Endometrial microvascular endothelial cells (primary cell): Measurements from ENCODE around the gene BEST1. TPM values are rescaled to one million over a fixed set of nuclear protein-coding genes. Genes with fewer than 3 reads are reported as not detected.
"Not testable (repeated sequence)": the region's sequence is repeated elsewhere in the genome, so short reads cannot be mapped to it uniquely, and the experiment has no call there.

Experiments used
- in situ Hi-C: cut with HindIII; loops from 2 replicates; pipeline ENCODE4 v1.10.0; 2017; ENCODE audit warnings: low sequenced_read_pairs, low pct_unique_long_range_greater_than_20kb; ENCODE audit errors: inconsistent ontology term
- total RNA-seq: library from RNA; depleted of rRNA; stranded (reverse); fragments of >200 nt; gene quantifications from one replicate; pipeline ENCODE4 v1.2.3, GENCODE V29; 2015; ENCODE audit errors: inconsistent ontology term

Gene BEST1
- total RNA-seq, 1 donor from 2014 or later: under 0.01 TPM

DNA sequence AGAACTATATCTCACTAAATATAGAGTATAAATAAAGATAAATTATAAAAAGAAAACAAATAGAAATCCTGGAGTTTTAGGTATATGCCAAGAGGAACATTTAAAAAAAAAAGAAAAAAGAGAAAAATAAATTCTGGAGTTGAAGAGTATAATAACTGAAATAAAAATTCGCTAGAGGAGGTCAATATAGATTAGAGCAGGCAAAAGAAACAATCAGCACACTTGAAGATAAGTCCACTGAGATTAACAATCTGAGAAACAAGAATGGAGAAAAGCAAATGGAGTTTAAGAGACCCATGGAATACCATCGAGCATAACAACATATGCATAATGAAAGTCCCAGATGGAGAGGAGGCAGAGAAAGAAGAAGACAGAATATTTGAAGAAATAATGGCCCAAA lies 14.3 kb upstream of the BEST1 start:
- in situ Hi-C loops: no loop called here

DNA sequence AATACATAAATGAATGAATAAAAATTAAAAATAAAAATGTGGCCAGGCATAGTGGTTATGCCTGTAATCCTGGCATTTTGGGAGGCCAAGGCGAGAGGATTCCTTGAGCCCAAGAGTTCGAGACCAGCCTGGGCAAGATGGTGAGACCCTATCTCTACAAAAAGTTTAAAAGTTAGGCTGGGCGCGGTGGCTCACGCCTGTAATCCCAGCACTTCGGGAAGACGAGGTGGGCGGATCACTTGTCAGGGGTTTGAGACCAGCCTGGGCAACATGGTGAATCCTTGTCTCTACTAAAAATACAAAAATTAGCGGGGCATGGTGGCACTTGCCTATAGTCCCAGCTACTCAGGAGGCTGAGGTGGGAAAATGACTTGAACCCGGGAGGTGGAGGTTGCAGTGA lies 9.7 kb upstream of the BEST1 start:
- in situ Hi-C loops: no loop called here

DNA sequence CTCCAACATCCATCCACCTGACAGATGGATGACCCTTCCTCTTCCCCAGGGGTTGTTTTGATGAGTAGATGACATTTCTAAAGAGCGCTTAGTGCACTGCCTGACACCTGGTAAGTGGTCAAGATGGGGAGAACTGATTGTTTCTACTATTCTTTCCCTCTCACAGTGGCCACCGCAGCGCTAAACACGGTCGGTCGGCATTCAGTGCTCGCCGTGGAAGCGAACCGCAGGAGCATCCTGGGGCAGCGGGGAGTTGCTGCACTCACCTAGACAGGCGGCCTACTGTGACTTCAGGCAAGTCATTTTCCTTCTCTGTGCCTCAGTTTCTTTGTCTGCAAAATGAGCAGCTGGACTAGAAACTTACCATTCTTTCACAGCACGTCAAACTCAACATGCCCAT lies 5.0 kb upstream of the BEST1 start:
- in situ Hi-C loops: no loop called here

DNA sequence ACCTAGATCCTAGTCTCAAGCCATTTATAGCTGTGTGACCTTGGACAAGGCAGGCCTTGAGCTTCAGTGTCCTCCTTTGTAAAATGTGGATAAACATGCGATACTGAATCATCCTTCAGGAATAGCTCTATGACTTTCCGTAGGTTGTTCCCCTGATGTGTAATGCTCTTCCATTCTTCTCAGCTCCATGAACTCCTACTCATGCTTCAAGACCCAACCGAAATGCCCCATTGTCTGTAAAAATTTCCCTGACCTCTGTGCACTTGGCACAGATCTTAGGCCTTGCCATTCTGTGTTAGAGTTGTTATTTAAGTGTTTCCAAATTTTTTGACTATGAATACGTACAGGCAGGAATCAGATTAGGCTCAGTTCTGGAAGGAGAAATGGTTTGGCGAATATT lies 3.3 kb upstream of the BEST1 start:
- in situ Hi-C loops: no loop called here

GRCh38 chr11:61947486-61948210 lies 2.5 kb upstream of the BEST1 start:
- in situ Hi-C loops: no loop called here

DNA sequence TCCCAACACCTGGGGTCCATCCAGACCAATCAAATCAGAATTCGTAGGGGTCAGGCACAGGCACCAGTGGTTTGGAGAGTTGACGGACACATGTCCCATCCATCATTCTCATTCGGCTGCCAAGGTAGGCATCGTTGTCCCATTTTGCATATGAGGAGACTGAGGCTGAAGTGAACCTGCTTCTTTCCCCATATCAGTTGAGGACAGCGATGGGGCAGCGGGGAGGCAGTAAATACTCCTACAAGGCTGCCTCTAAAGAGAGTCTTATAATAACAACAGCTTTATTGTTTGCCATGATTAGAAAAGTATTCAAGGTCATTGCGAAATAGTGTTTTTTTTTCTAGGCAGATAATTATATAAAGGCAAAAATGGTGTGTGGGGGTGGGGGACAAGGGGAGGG lies 1.6 kb upstream of the BEST1 start:
- in situ Hi-C loops: no loop called here

GRCh38 chr11:61949169-61950034 lies 749 bp upstream of the BEST1 start:
- in situ Hi-C loops: no loop called here

GRCh38 chr11:61951484-61952135 lies 1.5 kb downstream of the BEST1 start:
- in situ Hi-C loops: no loop called here

GRCh38 chr11:61952882-61953281 lies 2.7 kb downstream of the BEST1 start:
- in situ Hi-C loops: no loop called here

GRCh38 chr11:61953632-61954031 lies 3.5 kb downstream of the BEST1 start:
- in situ Hi-C loops: not testable (repeated sequence)

- in situ Hi-C loops: no loop called here
Measured at GRCh38 chr11:61954106-61954850, 4.1 kb downstream of the BEST1 start.

- in situ Hi-C loops: no loop called here
Measured at GRCh38 chr11:61954851-61955421, 4.8 kb downstream of the BEST1 start.

DNA sequence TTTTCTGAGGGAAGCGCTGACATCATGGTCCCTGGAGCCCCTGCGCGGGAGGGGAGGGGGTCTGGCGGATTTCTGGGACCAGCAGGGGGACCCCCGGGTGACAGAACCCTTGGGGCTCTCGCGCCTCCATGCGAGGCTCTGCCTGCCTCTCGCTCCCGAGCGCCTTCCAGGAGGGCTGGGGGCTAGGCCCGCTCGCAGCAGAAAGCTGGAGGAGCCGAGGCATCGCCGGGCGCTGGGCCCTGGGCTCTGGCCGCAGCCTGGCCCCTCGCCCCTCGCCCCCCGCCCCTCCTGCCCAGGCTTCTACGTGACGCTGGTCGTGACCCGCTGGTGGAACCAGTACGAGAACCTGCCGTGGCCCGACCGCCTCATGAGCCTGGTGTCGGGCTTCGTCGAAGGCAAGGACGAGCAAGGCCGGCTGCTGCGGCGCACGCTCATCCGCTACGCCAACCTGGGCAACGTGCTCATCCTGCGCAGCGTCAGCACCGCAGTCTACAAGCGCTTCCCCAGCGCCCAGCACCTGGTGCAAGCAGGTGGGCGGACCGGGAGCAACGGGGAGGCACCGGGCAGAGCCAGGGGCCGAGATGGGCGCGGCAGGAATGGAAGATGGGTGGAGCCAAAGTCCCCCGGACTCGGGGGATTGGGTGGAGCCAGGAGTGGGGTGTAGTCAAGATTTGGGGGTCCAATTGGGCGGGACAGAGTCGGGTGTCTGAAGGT lies 5.4 kb downstream of the BEST1 start:
- in situ Hi-C loops: no loop called here

- in situ Hi-C loops: no loop called here
Measured at GRCh38 chr11:61956191-61957020, 6.3 kb downstream of the BEST1 start.

DNA sequence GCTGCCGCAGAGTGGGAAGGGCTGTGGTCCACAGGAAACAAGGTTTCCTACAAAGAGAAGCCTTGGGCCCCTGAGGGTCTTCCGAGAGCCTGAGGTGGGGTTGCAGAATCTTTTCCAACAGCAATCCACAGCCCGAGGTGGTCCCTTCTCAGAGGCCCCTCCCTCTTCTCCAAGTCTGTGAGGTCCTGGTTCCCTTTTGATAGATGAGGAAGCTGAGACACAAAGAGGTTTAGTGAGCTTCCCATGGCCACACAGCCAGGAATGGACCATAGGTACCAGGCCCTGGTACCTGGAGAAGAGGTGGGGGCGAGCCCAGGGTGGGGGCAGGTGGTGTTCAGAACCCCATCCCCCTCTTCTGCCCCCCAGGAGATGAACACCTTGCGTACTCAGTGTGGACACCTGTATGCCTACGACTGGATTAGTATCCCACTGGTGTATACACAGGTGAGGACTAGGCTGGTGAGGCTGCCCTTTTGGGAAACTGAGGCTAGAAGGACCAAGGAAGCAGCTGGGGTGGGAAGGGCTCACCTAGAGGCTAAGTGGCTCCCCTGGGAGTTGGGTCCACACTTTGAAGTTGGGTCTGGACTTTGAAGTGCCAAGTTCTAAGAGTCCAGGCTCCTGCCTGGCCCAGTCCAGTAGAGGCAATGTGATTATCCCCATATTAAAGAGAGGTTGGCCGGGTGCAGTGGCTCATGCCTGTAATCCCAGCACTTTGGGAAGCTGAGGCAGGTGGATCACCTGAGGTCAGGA lies 7.0 kb downstream of the BEST1 start:
- in situ Hi-C loops: no loop called here

GRCh38 chr11:61958590-61958989 lies 8.4 kb downstream of the BEST1 start:
- in situ Hi-C loops: no loop called here

GRCh38 chr11:61959114-61959513 lies 9.0 kb downstream of the BEST1 start:
- in situ Hi-C loops: no loop called here
